ENCODE results near the gene CD79B. TPM values are rescaled to one million over a fixed set of nuclear protein-coding genes. Genes with fewer than 3 reads are reported as not detected.
A peak's percentile ranks its signal among the peaks of the same experiment; 100 is the strongest.

Gene CD79B
- total and polyA plus RNA-seq, 9 of the 15 experiments (the other 6 are each of a cell fraction or from before 2014, with no cell fraction given): 0.15 to 0.62 (median 0.44) TPM; not detected in 2

- TF ChIP-seq ZNF282 (CRISPR knock-in tag; IDR thresholded peaks at IDR 0.05): no peak
- no peak for TF ChIP-seq ZNF76 (CRISPR knock-in tag; IDR thresholded peaks at IDR 0.05; ENCODE audit: borderline replicate concordance)
- no peak for TF ChIP-seq POU5F1 (IDR thresholded peaks at IDR 0.05; ENCODE audit: borderline replicate concordance, low read depth, low read length, partially characterized antibody)
- TF ChIP-seq ZNF778 (CRISPR knock-in tag; IDR thresholded peaks at IDR 0.05): no peak
- no peak for TF ChIP-seq LARP7 (IDR thresholded peaks at IDR 0.05)
- no peak for TF ChIP-seq SMAD3 (CRISPR knock-in tag; conservative IDR thresholded peaks at IDR 0.05)
- TF ChIP-seq MAZ (CRISPR knock-in tag; conservative IDR thresholded peaks at IDR 0.05 in 1 of 2, IDR thresholded peaks at IDR 0.05 in 1 of 2): 0 out of 4 replicates have a peak, but pooled peaks of 1 of the 2 experiments have one; percentile 26
- no peak for TF ChIP-seq FOXO4 (CRISPR knock-in tag; IDR thresholded peaks at IDR 0.05)
- TF ChIP-seq TFAP4 (CRISPR knock-in tag; IDR thresholded peaks at IDR 0.05; ENCODE audit: borderline replicate concordance): peak; percentile 58; the same call in 1 of the 2 replicates
- no peak for TF ChIP-seq SMARCA4 (IDR thresholded peaks at IDR 0.05)
These were observed 20.5 kb downstream of the CD79B start (continued) for GRCh38 chr17:63911657-63912100.
